Neural progenitor cell (in vitro differentiated cells): ENCODE results near the gene PRKCA. TPM values are rescaled to one million over a fixed set of nuclear protein-coding genes. Genes with fewer than 3 reads are reported as not detected.

Experiments
- DNase-seq: peaks from one replicate; pipeline ENCODE4 v3.0.0-alpha.2; 2016; ENCODE audit warnings: low spot score
- H2AFZ ChIP-seq: fragments of 200-600 bp; sonication (generic); replicated peaks from 2 replicates; pipeline ENCODE4 v1.6.1; 2016; ENCODE audit warnings: antibody characterized with exemption
- H3F3A ChIP-seq: fragments of 200-600 bp; sonication (generic); 2 replicates; pipeline ENCODE4 v1.6.1; 2016; ENCODE audit warnings: antibody characterized with exemption, low read depth
- H3K27ac ChIP-seq: fragments of 200-600 bp; sonication (generic); 2 replicates; pipeline ENCODE4 v1.5.1; 2016; ENCODE audit warnings: mild to moderate bottlenecking
- H3K27me3 ChIP-seq: fragments of 200-600 bp; sonication (generic); 2 replicates; pipeline ENCODE4 v1.6.1; 2016; ENCODE audit warnings: mild to moderate bottlenecking, moderate library complexity
- H3K36me3 ChIP-seq: fragments of 200-600 bp; sonication (generic); 2 replicates; pipeline ENCODE4 v1.5.1; 2016
- H3K4me1 ChIP-seq: fragments of 200-600 bp; sonication (generic); 2 replicates; pipeline ENCODE4 v1.6.1; 2016; ENCODE audit warnings: mixed run types
- H3K4me2 ChIP-seq: fragments of 200-600 bp; sonication (generic); 2 replicates; pipeline ENCODE4 v1.6.1; 2016
- H3K4me3 ChIP-seq: fragments of 200-600 bp; sonication (generic); 2 replicates; pipeline ENCODE4 v1.5.1; 2016
- H3K79me2 ChIP-seq: fragments of 200-600 bp; sonication (generic); 2 replicates; pipeline ENCODE4 v1.6.1; 2016; ENCODE audit warnings: low read depth
- H3K9ac ChIP-seq: fragments of 200-600 bp; sonication (generic); 2 replicates; pipeline ENCODE4 v1.6.1; 2016
- H3K9me3 ChIP-seq: fragments of 200-600 bp; sonication (generic); 2 replicates; pipeline ENCODE4 v1.5.1; 2016; ENCODE audit warnings: low read depth
- H4K20me1 ChIP-seq: fragments of 200-600 bp; sonication (generic); 2 replicates; pipeline ENCODE4 v1.6.1; 2016; ENCODE audit warnings: low read depth
- H3K27ac Mint-ChIP-seq: 3 replicates; pipeline ENCODE4 v1.8.0; 2021; ENCODE audit warnings: mixed read lengths
- H3K27me3 Mint-ChIP-seq: 2 replicates; pipeline ENCODE4 v1.8.0; 2022; ENCODE audit warnings: low read depth, mild to moderate bottlenecking, inconsistent platforms, moderate library complexity, mixed read lengths; ENCODE audit not compliant: insufficient read depth
- H3K36me3 Mint-ChIP-seq: 3 replicates; pipeline ENCODE4 v1.8.0; 2021; ENCODE audit warnings: mixed read lengths
- H3K4me1 Mint-ChIP-seq: 3 replicates; pipeline ENCODE4 v1.8.0; 2021; ENCODE audit warnings: mixed read lengths
- H3K4me3 Mint-ChIP-seq: 3 replicates; pipeline ENCODE4 v1.8.0; 2021; ENCODE audit warnings: mild to moderate bottlenecking, moderate library complexity, mixed read lengths
- H3K9me3 Mint-ChIP-seq: 3 replicates; pipeline ENCODE4 v1.8.0; 2020; ENCODE audit warnings: mixed read lengths
- EZH2 ChIP-seq: fragments of 200-600 bp; sonication (generic); IDR thresholded peaks from 2 replicates; pipeline ENCODE4 v1.6.1; 2017; ENCODE audit warnings: antibody characterized with exemption, mild to moderate bottlenecking, moderate library complexity
- EZH2phosphoT487 ChIP-seq: fragments of 200-600 bp; sonication (generic); IDR thresholded peaks from 2 replicates; pipeline ENCODE4 v1.6.1; 2017; ENCODE audit warnings: antibody characterized with exemption
- total RNA-seq: library from RNA; depleted of rRNA; stranded (reverse); fragments of >200 nt; gene quantifications from 2 replicates; pipeline ENCODE4 v1.2.3, GENCODE V29; 2015; ENCODE audit warnings: low replicate concordance
- TF ChIP-seq, protein P1 (sequence below): fragments of 200-600 bp; sonication (generic); IDR thresholded peaks from 2 replicates; pipeline ENCODE4 v1.5.1; 2017; ENCODE audit warnings: antibody characterized with exemption, mild to moderate bottlenecking

Gene PRKCA
- total RNA-seq, 1 donor from 2014 or later, result 2.1 TPM

DNA sequence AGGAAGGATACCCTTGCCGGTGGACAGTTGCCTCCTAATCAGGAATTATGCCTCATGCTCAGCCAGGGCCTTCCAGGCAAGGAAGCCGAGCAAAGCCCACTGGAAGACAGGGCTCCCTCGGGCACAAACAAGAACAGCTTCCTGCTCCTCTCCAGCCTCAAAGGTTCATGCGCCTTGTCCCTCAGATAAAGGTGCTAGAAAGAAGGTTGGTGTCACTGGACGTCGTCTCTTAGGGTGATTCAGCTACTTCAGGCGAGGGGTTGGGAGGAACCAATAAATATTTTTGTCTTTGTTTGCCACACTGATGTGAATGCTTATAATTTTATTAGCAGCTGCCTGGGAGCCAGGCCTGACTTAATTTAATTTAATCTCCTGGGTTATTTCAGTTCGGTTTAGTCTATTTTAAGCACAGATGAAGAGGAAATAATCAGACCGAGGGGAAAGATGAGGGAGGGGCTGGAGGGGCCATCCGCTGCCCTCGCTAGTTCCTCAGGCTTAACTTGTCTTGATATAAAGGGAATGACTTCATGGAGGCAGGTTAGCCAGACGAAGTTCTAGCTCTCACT lies 360.7 kb downstream of the PRKCA start:
- H3K36me3 Mint-ChIP-seq, result peaks cover 3% of the 10 kb centered on the region
- H3K27ac Mint-ChIP-seq, result no peak overlapping the region
- no peaks in the 10 kb centered on the region for H3K27me3 ChIP-seq

DNA sequence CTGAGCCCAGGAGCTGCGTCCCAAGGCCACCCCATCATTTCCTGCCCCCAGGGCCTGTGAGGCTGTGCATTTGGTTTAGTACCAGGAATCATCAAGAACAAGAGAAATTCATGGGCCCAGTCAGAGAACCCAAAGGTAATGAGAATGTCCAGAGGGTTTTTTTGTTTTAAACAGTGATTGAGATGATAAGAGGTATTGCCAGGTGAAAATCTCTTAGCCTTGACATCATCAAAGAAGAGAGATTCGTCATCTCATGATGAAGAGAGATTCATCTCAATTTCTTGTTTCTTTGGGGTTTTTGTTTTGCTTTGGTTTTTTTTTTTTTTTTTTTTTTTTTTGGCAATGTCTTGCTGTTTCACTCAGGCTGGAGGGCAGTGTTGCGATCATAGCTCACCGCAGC lies 361.9 kb downstream of the PRKCA start:
- TF ChIP-seq EZH2phosphoT487 (no peak), EZH2 (no peak)
- TF ChIP-seq, protein P1, sequence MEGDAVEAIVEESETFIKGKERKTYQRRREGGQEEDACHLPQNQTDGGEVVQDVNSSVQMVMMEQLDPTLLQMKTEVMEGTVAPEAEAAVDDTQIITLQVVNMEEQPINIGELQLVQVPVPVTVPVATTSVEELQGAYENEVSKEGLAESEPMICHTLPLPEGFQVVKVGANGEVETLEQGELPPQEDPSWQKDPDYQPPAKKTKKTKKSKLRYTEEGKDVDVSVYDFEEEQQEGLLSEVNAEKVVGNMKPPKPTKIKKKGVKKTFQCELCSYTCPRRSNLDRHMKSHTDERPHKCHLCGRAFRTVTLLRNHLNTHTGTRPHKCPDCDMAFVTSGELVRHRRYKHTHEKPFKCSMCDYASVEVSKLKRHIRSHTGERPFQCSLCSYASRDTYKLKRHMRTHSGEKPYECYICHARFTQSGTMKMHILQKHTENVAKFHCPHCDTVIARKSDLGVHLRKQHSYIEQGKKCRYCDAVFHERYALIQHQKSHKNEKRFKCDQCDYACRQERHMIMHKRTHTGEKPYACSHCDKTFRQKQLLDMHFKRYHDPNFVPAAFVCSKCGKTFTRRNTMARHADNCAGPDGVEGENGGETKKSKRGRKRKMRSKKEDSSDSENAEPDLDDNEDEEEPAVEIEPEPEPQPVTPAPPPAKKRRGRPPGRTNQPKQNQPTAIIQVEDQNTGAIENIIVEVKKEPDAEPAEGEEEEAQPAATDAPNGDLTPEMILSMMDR, result no peak
- Histone ChIP-seq H3K27ac (no peak overlapping the region), H3K4me3 (no peak overlapping the region), H3K9ac (no peak overlapping the region), H2AFZ (no peak overlapping the region), H3K4me1 (no peaks in the 10 kb centered on the region), H3K36me3 (no peaks in the 10 kb centered on the region), H3K27me3 (no peaks in the 10 kb centered on the region), H3K4me2 (no peak overlapping the region), H3K9me3 (no peaks in the 10 kb centered on the region), H4K20me1 (no peaks in the 10 kb centered on the region), H3F3A (no peaks in the 10 kb centered on the region), H3K79me2 (no peaks in the 10 kb centered on the region)
- peaks cover 8% of the 10 kb centered on the region for H3K36me3 Mint-ChIP-seq
- peaks cover 15% of the 10 kb centered on the region for H3K9me3 Mint-ChIP-seq
- H3K4me1 Mint-ChIP-seq, result peaks cover 17% of the 10 kb centered on the region
- no peak overlapping the region for H3K27ac Mint-ChIP-seq
- peaks cover 2% of the 10 kb centered on the region for H3K27me3 Mint-ChIP-seq
- no peak overlapping the region for H3K4me3 Mint-ChIP-seq
- DNase-seq, result no peak

More for the DNA sequence above, 360.7 kb downstream of the PRKCA start:
- DNase-seq, result no peak
- TF ChIP-seq, protein P1, result no peak
- no peak for TF ChIP-seq EZH2phosphoT487
- TF ChIP-seq EZH2, result no peak
- H2AFZ ChIP-seq, result no peak overlapping the region
- no peaks in the 10 kb centered on the region for H3K36me3 ChIP-seq
- no peaks in the 10 kb centered on the region for H4K20me1 ChIP-seq
- no peak overlapping the region for H3K4me2 ChIP-seq
- no peaks in the 10 kb centered on the region for H3F3A ChIP-seq
- Mint-ChIP-seq H3K9me3 (peaks cover 7% of the 10 kb centered on the region), H3K27me3 (peaks cover 2% of the 10 kb centered on the region), H3K4me1 (peaks cover 22% of the 10 kb centered on the region), H3K4me3 (no peak overlapping the region)
- H3K9ac ChIP-seq, result no peak overlapping the region
- no peaks in the 10 kb centered on the region for H3K9me3 ChIP-seq
- H3K79me2 ChIP-seq, result no peaks in the 10 kb centered on the region
- H3K27ac ChIP-seq, result no peak overlapping the region
- no peaks in the 10 kb centered on the region for H3K4me1 ChIP-seq
- H3K4me3 ChIP-seq, result no peak overlapping the region

DNA sequence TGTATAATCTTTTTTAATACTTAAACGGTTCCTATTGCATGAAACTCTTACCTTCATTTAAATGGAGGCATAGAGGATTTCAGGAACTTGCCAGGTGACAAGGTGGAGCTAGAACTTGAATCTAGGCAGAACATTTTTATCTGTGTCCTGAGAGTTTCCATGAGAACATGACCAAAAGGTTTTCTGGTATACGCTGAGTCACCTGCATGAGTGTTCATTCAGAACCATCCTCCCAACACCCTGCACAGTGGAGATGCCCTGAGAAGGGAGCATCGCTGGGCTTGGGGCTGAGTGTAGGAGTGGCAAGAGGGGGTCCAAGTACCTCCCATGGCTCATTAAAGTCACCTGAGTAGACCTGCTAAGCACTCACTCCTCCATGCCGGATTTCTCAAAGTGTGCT lies 362.8 kb downstream of the PRKCA start:
- Histone ChIP-seq H2AFZ (no peak overlapping the region), H3K27ac (no peak overlapping the region), H3K27me3 (no peaks in the 10 kb centered on the region), H3K36me3 (no peaks in the 10 kb centered on the region), H3K4me3 (no peak overlapping the region), H3K4me2 (no peak overlapping the region), H3K9ac (no peak overlapping the region), H3F3A (no peaks in the 10 kb centered on the region), H3K79me2 (no peaks in the 10 kb centered on the region), H3K4me1 (no peaks in the 10 kb centered on the region), H4K20me1 (no peaks in the 10 kb centered on the region), H3K9me3 (no peaks in the 10 kb centered on the region)
- H3K27me3 Mint-ChIP-seq, result peaks cover 2% of the 10 kb centered on the region
- peaks cover 13% of the 10 kb centered on the region for H3K9me3 Mint-ChIP-seq
- peaks cover 11% of the 10 kb centered on the region for H3K36me3 Mint-ChIP-seq
- TF ChIP-seq EZH2 (no peak), EZH2phosphoT487 (no peak)
- TF ChIP-seq, protein P1, result no peak
- no peak for DNase-seq
- H3K4me1 Mint-ChIP-seq, result peaks cover 17% of the 10 kb centered on the region
- no peak overlapping the region for H3K27ac Mint-ChIP-seq
- no peak overlapping the region for H3K4me3 Mint-ChIP-seq
